Midbrain (tissue), 1 donor: ENCODE data around the gene GALM.
"Not testable (repeated sequence)": the region's sequence is repeated elsewhere in the genome, so short reads cannot be mapped to it uniquely, and the experiment has no call there.

ENCODE experiments used
- DNase-seq: peaks from one replicate; lab custom pipeline; 2025; lab: John Stamatoyannopoulos, UW

GALM gene

DNA sequence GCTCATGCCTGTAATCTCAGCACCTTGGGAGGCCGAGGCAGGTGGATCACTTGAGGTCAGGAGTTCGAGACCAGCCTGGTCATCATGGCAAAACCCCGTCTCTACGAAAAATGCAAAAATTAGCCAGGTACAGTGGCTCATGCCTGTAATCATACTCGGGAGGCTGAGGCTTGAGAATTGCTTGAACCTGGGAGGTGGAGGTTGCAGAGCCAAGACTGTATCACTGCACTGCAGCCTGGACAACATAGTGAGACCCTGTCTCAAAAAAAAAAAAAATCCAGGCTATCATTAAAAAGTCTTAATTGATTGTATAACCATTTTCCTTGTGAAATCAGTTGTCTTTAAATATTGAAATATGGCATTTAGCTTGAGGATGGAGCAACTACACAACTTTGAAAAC is 15.0 kb downstream of the GALM start:
- not testable (repeated sequence) for DNase-seq

DNA sequence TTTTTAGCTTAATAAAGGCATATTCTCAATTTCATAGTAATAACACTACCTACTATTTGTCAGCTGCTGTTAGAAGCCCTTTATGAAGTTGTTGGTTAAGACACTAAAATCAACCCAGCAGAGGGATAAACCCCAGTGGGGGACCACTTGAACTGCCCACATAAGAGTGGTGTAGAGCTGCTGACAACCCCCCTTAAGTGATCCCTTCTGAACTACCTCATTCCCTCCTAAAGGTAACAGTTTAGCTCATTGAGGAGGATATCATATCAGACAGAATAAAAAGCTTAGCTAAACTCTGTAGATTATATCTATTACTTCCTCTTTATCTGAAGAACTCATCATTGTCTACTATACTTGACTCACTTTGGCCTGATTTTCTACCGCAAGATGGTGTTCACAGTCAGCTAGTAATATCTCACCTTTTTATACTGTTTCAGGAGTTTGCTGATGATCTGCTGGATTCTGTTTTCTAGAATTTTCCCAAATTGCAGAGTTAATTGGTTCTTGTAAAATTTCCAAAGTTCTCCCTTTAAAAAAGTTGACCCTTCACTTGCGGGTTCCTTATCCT is 16.2 kb downstream of the GALM start:
- no peak for DNase-seq

DNA sequence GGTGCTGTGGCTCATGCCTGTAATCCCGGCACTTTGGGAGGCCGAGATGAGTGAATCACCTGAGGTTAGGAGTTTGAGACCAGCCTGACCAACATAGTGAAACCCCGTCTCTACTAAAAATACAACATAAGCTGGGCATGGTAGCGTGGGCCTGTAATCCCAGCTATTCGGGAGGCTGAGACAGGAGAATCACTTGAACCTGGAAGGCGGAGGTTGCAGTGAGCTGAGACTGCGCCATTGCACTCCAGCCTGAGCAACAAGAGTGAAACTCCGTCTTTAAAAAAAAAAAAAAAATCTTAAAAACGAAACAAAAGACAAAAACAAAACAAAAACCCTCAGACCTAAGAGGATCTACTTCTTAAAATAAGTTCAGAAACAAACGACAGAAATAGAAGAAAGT is 16.7 kb downstream of the GALM start:
- not testable (repeated sequence) for DNase-seq

DNA sequence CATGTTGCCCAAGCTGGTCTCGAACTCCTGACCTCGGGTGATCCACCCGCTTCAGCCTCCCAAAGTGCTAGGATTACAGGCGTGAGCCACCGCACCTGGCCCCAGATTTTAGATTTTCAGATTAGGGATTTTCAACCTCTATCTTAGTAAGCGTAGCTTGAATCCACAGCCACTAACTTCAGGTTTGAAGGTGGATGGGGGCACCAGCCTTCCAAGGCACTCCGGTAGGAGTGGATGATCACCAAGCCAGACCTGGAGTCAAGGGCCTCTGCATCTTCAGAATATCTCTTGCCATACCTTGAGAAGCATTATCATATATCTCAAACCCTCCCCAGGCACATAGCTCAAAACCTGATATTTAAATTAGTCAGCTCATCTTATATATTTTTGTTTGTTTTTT is 17.9 kb downstream of the GALM start:
- no peak for DNase-seq

DNA sequence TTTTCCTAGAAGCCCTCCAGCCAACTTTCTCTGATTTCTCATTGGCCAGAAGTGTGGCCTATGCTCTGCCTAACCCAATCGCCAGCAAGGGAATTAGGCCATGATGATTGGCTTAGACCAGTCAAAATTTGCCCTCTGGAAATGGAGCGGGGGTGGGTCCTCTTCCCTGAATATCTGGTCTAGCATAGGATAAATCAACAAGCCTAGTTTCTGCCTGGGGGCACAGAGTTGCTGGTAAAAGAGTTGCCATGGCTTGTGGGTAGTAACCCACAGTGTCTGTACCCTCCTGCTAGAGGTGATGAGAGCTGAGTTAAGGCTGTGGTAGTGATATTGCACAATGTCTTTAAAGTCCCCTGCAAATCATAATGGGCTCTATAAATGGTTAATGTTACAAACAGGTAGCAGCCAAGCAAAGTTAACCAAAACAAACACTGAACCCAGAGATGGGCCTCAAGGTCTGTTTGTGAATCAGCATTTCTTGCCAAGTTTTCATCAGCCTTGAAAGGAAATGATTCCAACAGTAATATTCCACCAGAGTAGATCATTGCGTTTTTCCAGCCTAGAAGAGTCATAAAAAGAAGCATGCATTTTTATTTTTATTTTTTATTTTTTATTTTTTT is 19.3 kb downstream of the GALM start:
- no peak for DNase-seq

DNA sequence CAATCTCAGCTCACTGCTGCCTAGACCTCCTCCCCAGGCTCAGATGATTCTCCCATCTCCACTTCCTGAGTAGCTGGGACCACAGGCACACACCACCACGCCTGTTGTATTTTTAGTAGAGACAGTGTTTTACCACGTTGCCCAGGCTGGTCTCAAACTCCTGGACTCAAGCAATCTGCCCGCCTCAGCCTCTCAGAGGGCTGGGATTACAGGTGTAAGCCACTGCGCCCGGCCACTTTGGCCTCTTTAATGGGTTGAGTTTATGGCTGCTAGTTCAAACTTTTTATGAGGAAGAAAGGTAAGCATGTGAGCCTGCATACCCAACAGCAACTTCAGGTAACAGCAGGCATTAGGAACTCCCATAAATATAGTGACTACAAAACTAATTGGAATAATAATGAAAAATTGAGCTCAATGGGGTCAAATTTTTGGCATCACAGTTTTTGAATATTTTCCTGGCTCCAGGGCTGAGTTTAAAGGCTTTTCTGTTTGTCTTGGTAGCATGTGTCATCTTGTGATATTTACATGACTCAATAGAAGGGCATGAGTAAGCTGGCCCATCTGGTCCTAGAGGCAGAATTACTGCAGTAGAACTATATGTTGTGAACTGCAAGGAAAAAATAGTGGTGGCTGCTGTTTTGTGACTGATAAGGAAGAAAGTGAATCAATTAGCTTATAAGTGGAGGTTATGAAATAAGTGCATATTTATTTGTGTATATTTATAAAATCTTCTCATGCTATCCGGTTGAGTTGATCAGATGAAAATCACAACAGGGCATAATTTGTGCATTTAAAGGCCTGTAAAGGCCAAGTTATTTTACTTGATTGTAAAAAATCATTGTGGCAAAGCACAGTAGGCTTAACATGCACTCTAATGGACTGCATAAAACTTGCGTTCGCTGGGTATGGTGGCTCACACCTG is 24.8 kb downstream of the GALM start:
- no peak for DNase-seq

DNA sequence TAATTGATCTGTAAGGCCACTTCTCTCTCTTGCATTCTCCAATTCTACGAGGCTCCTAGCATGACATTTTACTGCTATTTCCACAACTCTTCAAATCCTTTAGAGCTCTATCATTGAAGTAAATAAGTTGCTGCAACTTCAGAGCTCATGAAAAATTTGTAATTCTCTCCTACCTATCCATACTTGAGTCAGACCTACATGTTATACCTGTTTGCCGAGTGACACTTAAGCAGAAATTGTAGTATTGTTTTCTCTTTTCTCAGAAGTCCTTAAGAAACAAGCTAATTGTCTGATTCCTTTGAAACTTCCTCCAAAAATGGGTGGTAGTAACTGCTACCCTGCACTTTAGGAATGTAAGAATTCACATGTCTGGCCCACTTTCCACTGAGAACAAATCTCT is 26.1 kb downstream of the GALM start:
- DNase-seq: no peak

DNA sequence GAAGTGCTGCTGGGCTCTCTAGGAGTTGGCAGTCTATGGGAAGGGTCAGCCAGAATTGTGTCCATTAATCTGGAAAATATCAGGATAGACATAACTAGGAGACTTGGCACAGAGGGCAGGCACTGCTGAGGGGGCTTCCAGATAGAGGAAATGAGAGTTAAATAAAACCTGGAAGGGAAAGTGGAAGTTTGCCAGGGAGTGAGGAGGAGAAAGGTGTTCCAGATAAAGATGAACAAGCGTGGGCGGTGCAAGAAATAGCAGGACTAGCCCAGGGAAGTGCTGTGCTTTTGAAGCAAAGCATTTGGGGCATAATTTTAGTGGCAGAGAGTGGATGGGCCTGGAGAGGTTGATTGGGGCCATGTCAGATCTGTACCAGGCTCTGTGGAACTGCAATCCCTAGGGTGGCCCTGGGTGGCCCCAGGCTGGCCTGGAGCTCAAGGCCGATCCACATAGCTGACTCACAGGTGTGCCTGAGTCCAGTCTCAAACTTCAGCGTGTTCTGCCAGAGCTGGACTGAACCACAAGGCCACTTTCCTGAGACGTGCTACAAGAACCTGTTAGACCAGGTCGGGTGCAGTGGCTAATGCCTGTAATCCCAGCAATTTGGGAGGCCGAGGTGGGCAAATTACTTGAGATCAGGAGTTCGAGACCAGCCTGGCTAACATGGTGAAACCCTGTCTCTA is 26.9 kb downstream of the GALM start:
- no peak for DNase-seq

DNA sequence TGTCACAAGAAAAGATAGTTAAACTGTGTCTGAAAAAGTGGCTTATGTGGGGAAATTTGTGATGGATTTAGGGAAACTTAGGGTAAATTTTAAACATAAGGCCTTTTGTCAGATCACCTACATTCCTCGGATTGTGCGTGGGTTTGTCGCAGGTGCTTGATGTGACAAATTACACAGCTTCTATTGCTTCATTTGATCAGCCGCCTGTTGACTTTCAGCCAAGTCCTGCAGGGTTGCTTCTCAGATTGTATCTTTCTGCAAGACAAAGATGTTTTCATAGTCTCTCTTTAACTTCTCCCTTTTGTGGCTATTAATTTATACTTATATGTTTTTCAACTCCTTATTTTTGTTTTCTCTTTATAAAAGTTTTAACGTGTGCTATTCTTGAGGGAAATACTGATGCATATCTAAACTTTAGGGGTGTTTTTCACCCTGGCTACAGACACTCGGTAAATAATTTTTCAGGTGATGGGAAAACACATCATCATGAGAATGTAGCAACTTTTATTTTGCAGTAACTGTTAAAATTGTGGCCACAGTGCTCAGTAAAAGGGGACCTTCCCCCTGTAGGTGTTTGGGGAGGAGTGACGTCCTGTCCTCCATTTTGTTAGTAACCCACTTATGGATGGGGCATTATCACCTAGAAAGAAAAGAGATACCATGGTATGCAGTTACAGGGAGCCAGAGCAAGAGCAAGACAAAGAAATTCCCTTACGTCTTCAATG is 31.4 kb downstream of the GALM start:
- no peak for DNase-seq

DNA sequence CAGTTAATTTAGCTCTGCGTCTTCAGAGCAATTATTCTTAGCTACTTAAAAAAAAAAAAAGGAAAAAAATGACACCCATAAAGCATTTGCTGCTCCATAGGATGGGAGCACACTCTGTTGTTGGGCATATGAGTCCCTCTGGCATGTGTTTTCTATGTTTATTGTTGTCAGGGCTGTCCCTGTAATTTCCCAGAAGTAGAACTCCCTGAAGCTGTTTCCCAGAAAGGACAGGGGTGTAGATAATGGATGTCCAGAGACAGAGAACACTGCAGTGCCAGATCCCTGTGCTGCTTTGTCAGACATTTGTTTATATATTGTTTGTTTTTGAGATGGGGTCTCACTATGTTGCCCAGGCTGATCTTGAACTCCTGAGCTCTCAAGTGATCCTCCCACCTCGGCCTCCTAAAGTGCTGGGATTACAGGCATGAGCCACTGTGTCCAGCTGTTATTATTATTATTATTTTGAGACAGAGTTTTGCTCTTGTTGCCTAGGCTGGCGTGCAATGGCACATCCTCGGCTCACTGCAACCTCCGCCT is 32.6 kb downstream of the GALM start:
- no peak for DNase-seq

DNA sequence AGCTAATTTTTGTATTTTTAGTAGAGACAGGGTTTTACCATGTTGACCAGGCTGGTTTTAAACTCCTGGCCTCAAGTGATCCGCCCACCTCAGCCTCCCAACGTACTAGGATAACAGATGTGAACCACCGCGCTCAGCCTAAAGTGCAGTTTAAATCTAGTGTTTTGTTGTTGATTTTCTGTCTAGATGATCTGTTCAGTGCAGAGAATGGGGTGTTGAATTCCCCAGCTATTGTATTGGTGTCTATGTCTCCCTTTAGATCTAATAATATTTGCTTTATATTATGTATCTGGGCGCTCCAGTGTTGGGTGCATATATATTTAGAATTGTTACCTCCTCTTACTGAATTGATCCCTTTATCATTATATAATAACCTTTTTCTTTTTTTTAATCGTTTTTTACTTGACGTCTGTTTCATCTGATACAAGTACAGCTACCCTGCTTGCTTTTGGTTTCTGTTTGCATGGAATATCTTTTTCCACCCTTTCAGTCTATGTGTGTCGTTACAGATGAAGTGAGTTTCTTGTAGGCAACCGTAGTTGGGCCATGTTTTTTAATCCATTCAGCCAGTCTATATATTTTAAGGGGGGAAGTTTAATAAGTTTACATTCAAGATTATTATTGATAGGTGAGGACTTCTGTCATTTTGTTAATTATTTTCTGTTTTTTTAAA is 34.3 kb downstream of the GALM start:
- no peak for DNase-seq

DNA sequence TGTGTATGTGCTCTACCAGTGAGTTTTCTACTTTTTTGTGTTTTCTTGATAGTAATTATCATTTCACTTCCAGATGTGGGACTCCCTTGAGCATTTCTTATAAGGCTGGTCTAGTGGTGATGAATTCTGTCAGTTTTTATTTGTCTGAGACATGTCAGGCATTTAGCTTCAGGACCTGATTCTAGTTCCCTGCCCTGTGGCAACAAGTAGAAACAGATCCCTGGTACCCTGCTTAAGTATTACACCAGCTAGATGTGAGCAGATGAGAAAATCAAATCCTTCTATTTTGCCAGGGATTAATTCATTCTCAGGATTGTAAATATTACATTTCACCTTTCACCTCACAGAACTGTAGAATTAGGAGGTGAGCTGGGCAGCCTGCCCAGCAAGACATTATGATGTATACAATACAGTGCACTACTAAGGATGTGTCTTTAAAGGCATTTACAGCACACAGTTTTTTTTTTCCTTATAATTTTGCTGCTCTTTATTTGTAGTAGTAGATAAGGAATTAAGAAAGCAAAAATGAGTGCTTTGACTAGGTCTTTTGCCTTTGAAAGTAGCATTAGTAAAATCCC is 35.1 kb downstream of the GALM start:
- no peak for DNase-seq

DNA sequence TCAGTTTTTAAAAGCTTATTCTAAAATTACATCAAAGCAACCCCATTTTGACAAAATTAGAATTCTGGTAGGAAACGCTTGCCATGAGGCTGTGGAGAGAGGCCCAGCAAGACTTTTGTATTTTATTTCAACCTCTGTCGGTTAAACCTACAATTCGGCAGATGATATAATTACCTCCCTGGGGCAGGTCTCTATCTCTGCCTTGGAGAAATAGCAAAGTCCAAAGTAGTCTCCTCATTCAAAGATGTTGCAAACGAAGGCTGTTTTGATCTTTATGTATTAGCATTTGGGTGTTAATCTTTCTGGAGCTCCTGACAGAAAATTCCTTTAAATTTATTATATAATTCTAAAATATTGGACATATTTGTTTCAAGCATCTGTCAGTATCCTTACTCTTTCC is 35.6 kb downstream of the GALM start:
- DNase-seq: no peak

DNA sequence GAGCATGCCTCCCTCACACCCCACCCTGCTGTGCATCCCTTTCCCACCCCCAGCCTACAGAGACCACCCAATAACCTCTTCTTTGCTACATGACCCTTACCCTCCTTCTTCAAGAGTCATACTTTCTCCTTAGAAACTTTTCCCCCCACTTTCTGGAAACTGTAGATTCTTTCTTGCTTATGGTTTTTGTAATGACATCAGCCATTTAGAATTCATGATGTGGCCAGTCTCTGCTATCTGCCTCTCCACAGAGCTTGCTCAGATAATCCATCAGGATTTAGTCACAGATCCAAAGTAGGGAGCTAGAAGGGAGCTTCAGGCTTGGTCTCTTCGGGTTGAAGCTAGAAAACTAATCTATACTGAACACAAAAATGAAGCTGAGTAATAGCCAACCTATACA is 36.5 kb downstream of the GALM start:
- DNase-seq: no peak

DNA sequence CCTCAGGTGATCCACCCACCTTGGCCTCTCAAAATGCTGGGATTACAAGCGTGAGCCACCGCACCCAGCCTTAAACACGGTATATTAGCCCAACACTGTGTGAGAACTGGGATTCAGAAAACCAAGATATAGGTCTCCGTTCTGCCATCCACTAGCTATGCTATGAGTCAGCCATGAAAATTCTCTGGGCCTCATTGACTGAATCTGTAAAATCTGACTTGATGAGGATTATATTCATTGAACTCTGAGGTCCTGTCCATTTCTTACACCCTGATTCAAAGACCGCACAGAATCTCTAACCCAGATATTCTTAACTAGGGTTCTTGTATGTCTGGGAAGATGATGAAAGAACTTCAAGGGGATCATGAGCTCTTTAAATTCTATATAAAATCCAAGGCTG is 37.4 kb downstream of the GALM start:
- DNase-seq: not testable (repeated sequence)

DNA sequence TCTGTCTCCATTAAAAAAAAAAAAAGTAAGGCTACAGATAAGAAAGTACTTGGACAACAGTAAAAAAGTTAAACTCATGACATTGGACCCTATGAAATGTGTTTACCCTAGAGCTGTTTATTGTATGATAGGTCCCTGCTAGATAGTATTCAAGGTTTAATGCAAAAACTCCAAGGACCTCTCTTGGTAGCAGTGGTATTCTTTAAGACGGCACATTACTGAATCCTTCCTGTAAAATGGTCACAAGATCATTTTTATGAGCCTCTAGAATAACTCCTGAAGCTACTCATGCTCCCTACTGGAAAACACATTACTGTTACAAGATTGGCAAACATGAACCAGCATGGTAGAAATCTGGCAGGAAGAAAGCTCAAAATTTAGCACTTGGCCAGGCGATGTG is 38.8 kb downstream of the GALM start:
- no peak for DNase-seq

DNA sequence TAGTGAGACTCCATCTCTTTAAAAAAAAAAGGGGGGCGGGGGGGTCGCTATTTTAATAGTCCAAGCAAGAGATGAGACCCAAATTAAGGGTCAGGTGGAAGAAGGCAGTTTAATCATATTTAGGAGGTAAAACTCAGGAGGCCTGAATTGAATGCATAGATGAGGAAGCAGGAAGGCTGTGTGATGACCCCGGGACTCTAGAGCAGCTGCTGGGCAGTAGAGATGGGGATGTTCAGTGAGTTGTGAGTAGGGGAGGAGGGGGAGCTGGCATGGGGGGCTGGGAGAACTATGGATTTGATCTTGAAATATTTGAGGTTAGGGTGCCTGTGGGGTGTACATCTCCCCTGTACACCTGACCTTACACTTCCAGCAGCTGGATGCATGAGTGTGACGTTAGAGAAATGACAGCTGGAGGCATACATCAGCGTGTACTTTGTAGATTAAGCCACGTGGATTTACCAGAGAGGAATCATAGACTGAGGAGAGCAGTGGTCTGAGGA is 41.0 kb downstream of the GALM start:
- DNase-seq: no peak

DNA sequence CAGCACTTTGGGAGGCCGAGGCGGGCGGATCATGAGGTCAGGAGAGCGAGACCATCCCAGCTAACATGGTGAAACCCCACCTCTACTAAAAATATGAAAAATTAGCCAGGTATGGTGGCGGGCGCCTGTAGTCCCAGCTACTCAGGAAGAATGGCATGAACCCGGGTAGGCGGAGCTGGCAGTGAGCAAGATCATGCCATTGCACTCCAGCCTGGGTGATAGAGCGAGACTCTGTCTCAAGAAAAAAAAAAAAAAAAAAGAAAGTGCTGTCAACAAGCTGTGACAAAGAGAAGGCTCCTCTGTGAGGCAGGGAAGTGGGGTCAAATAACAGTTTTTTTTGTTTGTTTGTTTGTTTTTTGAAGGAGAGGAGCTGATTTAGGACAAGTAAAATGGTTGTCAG is 42.6 kb downstream of the GALM start:
- not testable (repeated sequence) for DNase-seq

DNA sequence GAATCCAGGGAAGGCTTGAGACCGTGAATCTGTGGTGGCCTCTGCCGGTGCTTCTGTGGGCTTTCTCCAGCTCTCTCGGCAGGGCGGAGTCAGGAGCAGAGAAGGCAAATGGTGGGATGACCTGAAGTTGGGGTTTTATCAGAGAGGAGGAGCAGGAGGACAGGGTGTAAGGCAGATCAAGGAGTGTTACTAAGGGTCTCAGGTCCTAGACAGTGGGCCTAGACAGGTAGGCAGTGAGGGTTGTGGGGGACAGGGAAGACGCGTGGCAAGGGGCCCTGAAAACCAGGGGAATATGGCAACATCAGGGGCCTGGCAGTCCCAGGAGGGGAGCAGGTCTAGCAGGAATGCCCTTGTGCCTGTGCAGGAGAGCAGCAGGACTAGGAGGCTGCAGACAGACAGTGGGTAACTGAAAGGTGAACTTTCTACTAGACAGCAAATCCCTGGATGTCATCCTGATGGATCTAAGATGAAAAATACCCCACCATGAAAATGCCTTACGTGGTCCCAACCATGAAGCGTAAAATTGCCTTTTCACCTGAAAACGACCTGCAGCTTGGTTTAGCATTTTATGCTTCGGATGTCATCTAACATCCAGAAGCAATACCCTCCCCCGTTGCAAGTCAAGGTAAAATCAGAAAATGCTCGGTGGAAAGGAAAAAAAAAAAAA is 43.1 kb downstream of the GALM start:
- no peak for DNase-seq
